HL-60/S4 treated with retinoic acid at 250 ng/mL for 4 days and 3 days (cell line): ENCODE data around the gene OTOG.

Source experiments
- in situ Hi-C: fragments of 300-500 bp; cut with MboI; formaldehyde crosslinking; loops from 2 replicates; pipeline ENCODE4 v1.7.0; 2022; ENCODE audit warnings: low sequenced_read_pairs

OTOG gene

GRCh38 chr11:17575431-17576425 lies 28.7 kb downstream of the OTOG start:
- in situ Hi-C loops: loop anchor here (25.0 kb wide), 1 partner anchor 412 kb away; no protein-coding TSS in a partner anchor

- in situ Hi-C loops: loop anchor here (25.0 kb wide), 1 partner anchor 409 kb away; no protein-coding TSS in a partner anchor
These were observed 31.2 kb downstream of the OTOG start for GRCh38 chr11:17578296-17578695.

- in situ Hi-C loops: loop anchor here (25.0 kb wide), 1 partner anchor 408 kb away; no protein-coding TSS in a partner anchor
These were observed 31.9 kb downstream of the OTOG start for GRCh38 chr11:17578958-17579357.

GRCh38 chr11:17579451-17579850 lies 32.4 kb downstream of the OTOG start:
- in situ Hi-C loops: loop anchor here (25.0 kb wide), 1 partner anchor 408 kb away; no protein-coding TSS in a partner anchor

- in situ Hi-C loops: loop anchor here (25.0 kb wide), 1 partner anchor 407 kb away; no protein-coding TSS in a partner anchor
These were observed 33.2 kb downstream of the OTOG start for GRCh38 chr11:17580271-17580670.

GRCh38 chr11:17581036-17581731 lies 34.1 kb downstream of the OTOG start:
- in situ Hi-C loops: loop anchor here (25.0 kb wide), 1 partner anchor 406 kb away; no protein-coding TSS in a partner anchor

- in situ Hi-C loops: loop anchor here (25.0 kb wide), 1 partner anchor 406 kb away; no protein-coding TSS in a partner anchor
These were observed 34.6 kb downstream of the OTOG start for GRCh38 chr11:17581732-17582053.

- in situ Hi-C loops: loop anchor here (25.0 kb wide), 1 partner anchor 401 kb away; no protein-coding TSS in a partner anchor
These were observed 39.0 kb downstream of the OTOG start for GRCh38 chr11:17585911-17586695.

- in situ Hi-C loops: loop anchor here (25.0 kb wide), 1 partner anchor 399 kb away; no protein-coding TSS in a partner anchor
These were observed 41.1 kb downstream of the OTOG start for GRCh38 chr11:17588166-17588565.

- in situ Hi-C loops: loop anchor here (25.0 kb wide), 1 partner anchor 399 kb away; no protein-coding TSS in a partner anchor
These were observed 41.7 kb downstream of the OTOG start for GRCh38 chr11:17588721-17589120.

- in situ Hi-C loops: loop anchor here (25.0 kb wide), 1 partner anchor 397 kb away; no protein-coding TSS in a partner anchor
These were observed 43.4 kb downstream of the OTOG start for GRCh38 chr11:17590463-17590862.

- in situ Hi-C loops: loop anchor here (25.0 kb wide), 1 partner anchor 396 kb away; no protein-coding TSS in a partner anchor
These were observed 44.2 kb downstream of the OTOG start for GRCh38 chr11:17591293-17591692.

GRCh38 chr11:17593466-17594245 lies 46.6 kb downstream of the OTOG start:
- in situ Hi-C loops: loop anchor here (25.0 kb wide), 1 partner anchor 394 kb away; no protein-coding TSS in a partner anchor

- in situ Hi-C loops: loop anchor here (25.0 kb wide), 1 partner anchor 393 kb away; no protein-coding TSS in a partner anchor
These were observed 47.7 kb downstream of the OTOG start for GRCh38 chr11:17594686-17595192.

- in situ Hi-C loops: loop anchor here (25.0 kb wide), 1 partner anchor 392 kb away; no protein-coding TSS in a partner anchor
These were observed 48.7 kb downstream of the OTOG start for GRCh38 chr11:17595526-17596309.

- in situ Hi-C loops: loop anchor here (25.0 kb wide), 1 partner anchor 391 kb away; no protein-coding TSS in a partner anchor
These were observed 49.2 kb downstream of the OTOG start for GRCh38 chr11:17596310-17596669.

GRCh38 chr11:17596711-17597110 lies 49.7 kb downstream of the OTOG start:
- in situ Hi-C loops: loop anchor here (25.0 kb wide), 1 partner anchor 391 kb away; no protein-coding TSS in a partner anchor

- in situ Hi-C loops: loop anchor here (25.0 kb wide), 1 partner anchor 390 kb away; no protein-coding TSS in a partner anchor
These were observed 50.7 kb downstream of the OTOG start for GRCh38 chr11:17597770-17598169.
